Measurements from ENCODE around the gene LHB.

LHB gene

GRCh38 chr19:49017666-49018351, 918 bp upstream of the LHB start:
- H3K4me1 ChIP-seq = peaks cover 5% of the 10 kb centered on the region
- no peaks in the 10 kb centered on the region for H3K27me3 ChIP-seq (ENCODE audit: control insufficient read depth, insufficient read depth, low read length)
- peak; percentile 41 for TF ChIP-seq CTCF (IDR thresholded peaks at IDR 0.05)
- H3K27ac ChIP-seq = no peak overlapping the region
- H2AFZ ChIP-seq = peak overlapping the region; percentile 68
- H3K9ac ChIP-seq = no peak overlapping the region
- peak overlapping the region; percentile 52 for H3K4me3 ChIP-seq (ENCODE audit: low read depth, low read length)
- H3K4me2 ChIP-seq (ENCODE audit: low read length) = peak overlapping the region; percentile 88
- no peaks in the 10 kb centered on the region for H3K79me2 ChIP-seq
- H3K9me3 ChIP-seq (ENCODE audit: control insufficient read depth, low read length) = no peaks in the 10 kb centered on the region
- H3K36me3 ChIP-seq (ENCODE audit: control insufficient read depth, insufficient read depth, low read length) = no peaks in the 10 kb centered on the region

GRCh38 chr19:49016067-49016839, 638 bp downstream of the LHB start:
- no peaks in the 10 kb centered on the region for H3K9me3 ChIP-seq (ENCODE audit: control insufficient read depth, low read length)
- no peak for TF ChIP-seq CTCF (IDR thresholded peaks at IDR 0.05)

GRCh38 chr19:49014870-49015255, 2.0 kb downstream of the LHB start:
- TF ChIP-seq CTCF (IDR thresholded peaks at IDR 0.05) = no peak
- Histone ChIP-seq H2AFZ (no peak overlapping the region), H3K9me3 (ENCODE audit: control insufficient read depth, low read length) (no peaks in the 10 kb centered on the region), H3K27me3 (ENCODE audit: control insufficient read depth, insufficient read depth, low read length) (no peaks in the 10 kb centered on the region), H3K4me3 (ENCODE audit: low read depth, low read length) (no peak overlapping the region), H3K4me1 (peaks cover 5% of the 10 kb centered on the region), H3K79me2 (no peaks in the 10 kb centered on the region), H3K9ac (no peak overlapping the region), H3K4me2 (ENCODE audit: low read length) (no peak overlapping the region), H3K27ac (no peak overlapping the region), H3K36me3 (ENCODE audit: control insufficient read depth, insufficient read depth, low read length) (no peaks in the 10 kb centered on the region)

More at GRCh38 chr19:49016067-49016839, 638 bp downstream of the LHB start:
- no peaks in the 10 kb centered on the region for H3K36me3 ChIP-seq (ENCODE audit: control insufficient read depth, insufficient read depth, low read length)
- no peak overlapping the region for H3K9ac ChIP-seq
- peaks cover 5% of the 10 kb centered on the region for H3K4me1 ChIP-seq
- no peak overlapping the region for H3K4me2 ChIP-seq (ENCODE audit: low read length)
- no peak overlapping the region for H3K4me3 ChIP-seq (ENCODE audit: low read depth, low read length)
- no peaks in the 10 kb centered on the region for H3K79me2 ChIP-seq
- H3K27me3 ChIP-seq (ENCODE audit: control insufficient read depth, insufficient read depth, low read length) = no peaks in the 10 kb centered on the region
- no peak overlapping the region for H2AFZ ChIP-seq
- H3K27ac ChIP-seq = no peak overlapping the region

GRCh38 chr19:49014123-49014869, 2.6 kb downstream of the LHB start:
- Histone ChIP-seq H3K79me2 (no peaks in the 10 kb centered on the region), H3K36me3 (ENCODE audit: control insufficient read depth, insufficient read depth, low read length) (no peaks in the 10 kb centered on the region), H3K27ac (no peak overlapping the region), H3K4me3 (ENCODE audit: low read depth, low read length) (no peak overlapping the region), H3K9ac (no peak overlapping the region), H2AFZ (no peak overlapping the region), H3K4me1 (peaks cover 2% of the 10 kb centered on the region), H3K4me2 (ENCODE audit: low read length) (no peak overlapping the region), H3K27me3 (ENCODE audit: control insufficient read depth, insufficient read depth, low read length) (no peaks in the 10 kb centered on the region), H3K9me3 (ENCODE audit: control insufficient read depth, low read length) (no peaks in the 10 kb centered on the region)
- TF ChIP-seq CTCF (IDR thresholded peaks at IDR 0.05) = no peak
